Fibroblast of the aortic adventitia (primary cell): ENCODE measurements around the gene BCAS1. TPM values are rescaled to one million over a fixed set of nuclear protein-coding genes. Genes with fewer than 3 reads are reported as not detected.

Experiments
- DNase-seq: peaks from one replicate; pipeline ENCODE4 v3.0.0-alpha.2; 2010; ENCODE audit warnings: low read depth
- H3K4me3 ChIP-seq: 2 replicates; pipeline ENCODE4 v1.5.1; 2011; ENCODE audit warnings: low read depth, mild to moderate bottlenecking, control low read depth, low read length, moderate library complexity
- total RNA-seq: library from RNA; depleted of rRNA; stranded (reverse); fragments of >200 nt; gene quantifications from 2 replicates; pipeline ENCODE4 v1.2.3, GENCODE V29; 2012; ENCODE audit warnings: low replicate concordance
- TF ChIP-seq, protein P1 (sequence below): IDR thresholded peaks from 2 replicates; pipeline ENCODE4 v1.5.1; 2011; ENCODE audit warnings: mild to moderate bottlenecking, low read length, control low read depth, inconsistent platforms; ENCODE audit not compliant: insufficient read depth

The BCAS1 gene
- total RNA-seq, 1 donor = 0.09 TPM

- DNase-seq = no peak
- TF ChIP-seq, protein P1, sequence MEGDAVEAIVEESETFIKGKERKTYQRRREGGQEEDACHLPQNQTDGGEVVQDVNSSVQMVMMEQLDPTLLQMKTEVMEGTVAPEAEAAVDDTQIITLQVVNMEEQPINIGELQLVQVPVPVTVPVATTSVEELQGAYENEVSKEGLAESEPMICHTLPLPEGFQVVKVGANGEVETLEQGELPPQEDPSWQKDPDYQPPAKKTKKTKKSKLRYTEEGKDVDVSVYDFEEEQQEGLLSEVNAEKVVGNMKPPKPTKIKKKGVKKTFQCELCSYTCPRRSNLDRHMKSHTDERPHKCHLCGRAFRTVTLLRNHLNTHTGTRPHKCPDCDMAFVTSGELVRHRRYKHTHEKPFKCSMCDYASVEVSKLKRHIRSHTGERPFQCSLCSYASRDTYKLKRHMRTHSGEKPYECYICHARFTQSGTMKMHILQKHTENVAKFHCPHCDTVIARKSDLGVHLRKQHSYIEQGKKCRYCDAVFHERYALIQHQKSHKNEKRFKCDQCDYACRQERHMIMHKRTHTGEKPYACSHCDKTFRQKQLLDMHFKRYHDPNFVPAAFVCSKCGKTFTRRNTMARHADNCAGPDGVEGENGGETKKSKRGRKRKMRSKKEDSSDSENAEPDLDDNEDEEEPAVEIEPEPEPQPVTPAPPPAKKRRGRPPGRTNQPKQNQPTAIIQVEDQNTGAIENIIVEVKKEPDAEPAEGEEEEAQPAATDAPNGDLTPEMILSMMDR = no peak
- H3K4me3 ChIP-seq = no peak overlapping the region
These were observed 88.5 kb downstream of the BCAS1 start for GRCh38 chr20:53981752-53982437.

- DNase-seq = no peak
- TF ChIP-seq, protein P1 = no peak
- H3K4me3 ChIP-seq = no peak overlapping the region
These were observed 89.3 kb downstream of the BCAS1 start for GRCh38 chr20:53981130-53981529.

DNA sequence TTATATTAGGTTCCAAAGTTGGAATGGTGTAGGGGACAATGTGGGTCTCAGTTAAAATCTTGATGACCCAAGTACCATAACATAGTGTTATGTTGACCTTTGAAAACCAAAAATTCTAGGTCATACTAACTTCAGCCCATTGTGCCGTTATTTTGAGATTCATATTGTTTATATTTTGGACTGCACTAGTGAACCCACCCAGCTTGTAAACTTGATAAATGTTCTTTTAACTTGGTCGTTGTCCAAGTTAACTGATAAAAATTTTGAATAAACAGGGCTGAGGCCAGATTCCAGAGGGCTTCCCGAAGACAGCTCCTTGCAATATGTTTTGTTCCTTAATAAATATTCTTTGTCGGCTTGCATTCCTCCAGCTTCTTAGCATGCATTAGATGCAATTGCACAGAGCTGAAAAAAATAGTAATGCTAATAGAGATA, 90.3 kb downstream of the BCAS1 start:
- H3K4me3 ChIP-seq = no peak overlapping the region
- DNase-seq = peak; percentile 42
- TF ChIP-seq, protein P1 = no peak

- no peak for DNase-seq
- TF ChIP-seq, protein P1 = no peak
- H3K4me3 ChIP-seq = no peak overlapping the region
These were observed 91.9 kb downstream of the BCAS1 start for GRCh38 chr20:53978497-53978896.

DNA sequence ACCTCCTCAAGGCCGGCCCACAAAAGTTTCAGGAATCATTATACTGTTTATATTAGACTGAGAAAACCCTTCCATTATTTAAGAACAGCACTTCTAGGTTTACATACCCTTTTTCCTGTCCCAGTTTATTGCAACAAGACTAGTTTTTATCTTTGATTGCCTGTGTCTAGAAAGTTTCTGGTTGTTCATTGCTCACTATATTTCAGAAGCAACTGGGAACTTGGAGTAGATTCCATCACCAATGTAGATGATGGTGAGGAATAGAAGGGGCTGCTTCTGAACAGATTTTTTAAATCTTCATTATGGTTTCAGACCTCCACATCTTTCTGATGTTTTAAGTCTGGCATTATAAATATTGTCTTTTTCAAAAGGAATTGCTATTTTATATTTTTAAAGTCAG, 93.0 kb downstream of the BCAS1 start:
- TF ChIP-seq, protein P1 = no peak
- no peak for DNase-seq
- H3K4me3 ChIP-seq = no peak overlapping the region

DNA sequence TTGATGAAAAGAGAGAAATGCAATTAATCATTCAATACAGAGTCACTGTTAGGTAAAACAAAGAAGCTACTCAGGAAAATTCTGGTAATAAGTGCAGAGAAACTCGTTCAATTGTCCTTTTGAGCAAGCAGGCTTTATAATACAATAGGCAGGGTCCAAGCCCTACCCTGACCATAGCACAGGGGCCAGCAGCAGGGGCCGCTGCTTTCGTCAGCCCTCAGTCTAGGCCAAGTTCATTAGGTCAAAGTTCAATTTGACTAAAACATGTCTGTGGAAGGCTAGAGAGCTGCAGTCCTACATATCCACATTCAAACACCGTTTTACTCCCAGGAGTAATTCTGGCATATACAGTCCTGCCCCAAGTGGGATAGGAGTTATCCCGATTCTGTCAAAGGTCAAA, 94.6 kb downstream of the BCAS1 start:
- no peak for DNase-seq
- TF ChIP-seq, protein P1 = no peak
- no peak overlapping the region for H3K4me3 ChIP-seq
